NB4 (cell line): Measurements from ENCODE around the gene CBY2.
A peak's percentile ranks its signal among the peaks of the same experiment; 100 is the strongest.

Source experiments
- POLR2A ChIP-seq: IDR thresholded peaks from 2 replicates; pipeline ENCODE4 v1.6.1; 2011; ENCODE audit warnings: mild to moderate bottlenecking; ENCODE audit not compliant: insufficient read length; ENCODE audit errors: extremely low read depth
- TF ChIP-seq, protein P1 (sequence below): IDR thresholded peaks from one replicate; pipeline ENCODE4 v1.5.1; 2012; ENCODE audit warnings: low read depth, low read length

DNA sequence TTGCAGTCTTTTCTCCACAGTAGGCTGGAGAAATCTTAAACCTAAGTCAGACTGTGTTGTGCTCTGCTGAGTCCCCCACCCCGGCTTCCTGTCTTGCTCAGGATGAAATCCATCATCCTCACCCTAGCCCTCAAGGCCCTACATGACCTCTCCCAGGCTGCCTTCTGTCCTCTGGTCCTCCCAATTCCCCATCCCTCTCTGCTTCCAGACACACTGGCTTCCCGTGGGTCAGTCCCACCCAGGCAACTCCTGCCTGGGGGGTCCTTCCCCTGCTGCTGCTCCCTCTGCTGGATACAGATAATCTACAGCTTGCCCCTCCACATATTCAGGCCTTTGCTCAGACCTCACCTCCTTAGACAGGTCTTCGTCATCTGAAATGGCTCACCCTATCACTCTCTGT, 18.4 kb upstream of the CBY2 start:
- TF ChIP-seq, protein P1, sequence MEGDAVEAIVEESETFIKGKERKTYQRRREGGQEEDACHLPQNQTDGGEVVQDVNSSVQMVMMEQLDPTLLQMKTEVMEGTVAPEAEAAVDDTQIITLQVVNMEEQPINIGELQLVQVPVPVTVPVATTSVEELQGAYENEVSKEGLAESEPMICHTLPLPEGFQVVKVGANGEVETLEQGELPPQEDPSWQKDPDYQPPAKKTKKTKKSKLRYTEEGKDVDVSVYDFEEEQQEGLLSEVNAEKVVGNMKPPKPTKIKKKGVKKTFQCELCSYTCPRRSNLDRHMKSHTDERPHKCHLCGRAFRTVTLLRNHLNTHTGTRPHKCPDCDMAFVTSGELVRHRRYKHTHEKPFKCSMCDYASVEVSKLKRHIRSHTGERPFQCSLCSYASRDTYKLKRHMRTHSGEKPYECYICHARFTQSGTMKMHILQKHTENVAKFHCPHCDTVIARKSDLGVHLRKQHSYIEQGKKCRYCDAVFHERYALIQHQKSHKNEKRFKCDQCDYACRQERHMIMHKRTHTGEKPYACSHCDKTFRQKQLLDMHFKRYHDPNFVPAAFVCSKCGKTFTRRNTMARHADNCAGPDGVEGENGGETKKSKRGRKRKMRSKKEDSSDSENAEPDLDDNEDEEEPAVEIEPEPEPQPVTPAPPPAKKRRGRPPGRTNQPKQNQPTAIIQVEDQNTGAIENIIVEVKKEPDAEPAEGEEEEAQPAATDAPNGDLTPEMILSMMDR = peak; percentile 35
- no peak for TF ChIP-seq POLR2A
